Measurements from ENCODE around the gene ATPAF1.

The ATPAF1 gene

DNA sequence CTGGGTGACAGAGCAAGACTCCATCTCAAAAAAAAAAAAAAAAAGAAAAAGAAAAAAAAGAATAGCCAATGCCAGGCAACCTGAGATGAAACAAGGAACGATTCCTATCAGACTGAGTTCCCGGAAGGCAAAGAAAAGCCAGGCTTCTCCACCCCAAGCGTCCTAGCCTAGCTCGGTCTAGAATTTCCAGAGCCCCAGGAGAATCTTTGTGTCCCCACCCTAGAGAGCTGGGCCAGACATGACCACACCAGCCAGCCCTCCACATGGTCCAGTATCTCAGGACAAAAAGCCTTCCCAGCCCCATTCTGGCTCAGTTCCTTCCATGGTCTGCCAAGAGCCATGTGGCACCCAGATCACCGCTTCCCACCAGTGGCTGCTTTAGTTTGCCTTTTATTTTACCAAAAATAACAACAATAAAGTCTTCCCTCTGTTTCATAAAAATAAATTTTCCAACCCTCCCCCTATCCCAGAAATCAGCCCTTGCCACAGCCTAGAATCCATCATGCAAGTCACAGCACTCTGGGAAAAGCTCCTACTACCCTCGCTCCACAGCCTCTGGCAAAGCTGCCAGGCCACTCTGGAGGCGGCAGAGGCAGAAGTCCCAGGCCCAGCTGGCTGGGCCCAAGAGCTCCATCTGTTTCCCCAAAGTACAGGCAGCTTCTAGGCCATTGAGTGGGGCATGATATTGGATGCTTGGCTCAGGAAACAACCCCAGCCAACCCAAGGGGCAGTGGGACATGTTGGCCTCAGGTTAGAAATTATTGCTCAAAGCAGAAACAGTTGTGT is 60.6 kb downstream of the ATPAF1 start:
- H3K4me3 ChIP-seq (ENCODE audit: low read depth, low read length) = no peak overlapping the region
- peaks cover 0 to 9% of the 10 kb centered on the region in 2 experiments; a peak in 1 of 3 replicates for H3K36me3 ChIP-seq (ENCODE audit: control insufficient read depth in 2 of 2, insufficient read depth in 1 of 2, low read length in 2 of 2)
- TF ChIP-seq PATZ1 (tag by site-specific recombination; IDR thresholded peaks at IDR 0.05) = no peak
- TF ChIP-seq, protein P1, sequence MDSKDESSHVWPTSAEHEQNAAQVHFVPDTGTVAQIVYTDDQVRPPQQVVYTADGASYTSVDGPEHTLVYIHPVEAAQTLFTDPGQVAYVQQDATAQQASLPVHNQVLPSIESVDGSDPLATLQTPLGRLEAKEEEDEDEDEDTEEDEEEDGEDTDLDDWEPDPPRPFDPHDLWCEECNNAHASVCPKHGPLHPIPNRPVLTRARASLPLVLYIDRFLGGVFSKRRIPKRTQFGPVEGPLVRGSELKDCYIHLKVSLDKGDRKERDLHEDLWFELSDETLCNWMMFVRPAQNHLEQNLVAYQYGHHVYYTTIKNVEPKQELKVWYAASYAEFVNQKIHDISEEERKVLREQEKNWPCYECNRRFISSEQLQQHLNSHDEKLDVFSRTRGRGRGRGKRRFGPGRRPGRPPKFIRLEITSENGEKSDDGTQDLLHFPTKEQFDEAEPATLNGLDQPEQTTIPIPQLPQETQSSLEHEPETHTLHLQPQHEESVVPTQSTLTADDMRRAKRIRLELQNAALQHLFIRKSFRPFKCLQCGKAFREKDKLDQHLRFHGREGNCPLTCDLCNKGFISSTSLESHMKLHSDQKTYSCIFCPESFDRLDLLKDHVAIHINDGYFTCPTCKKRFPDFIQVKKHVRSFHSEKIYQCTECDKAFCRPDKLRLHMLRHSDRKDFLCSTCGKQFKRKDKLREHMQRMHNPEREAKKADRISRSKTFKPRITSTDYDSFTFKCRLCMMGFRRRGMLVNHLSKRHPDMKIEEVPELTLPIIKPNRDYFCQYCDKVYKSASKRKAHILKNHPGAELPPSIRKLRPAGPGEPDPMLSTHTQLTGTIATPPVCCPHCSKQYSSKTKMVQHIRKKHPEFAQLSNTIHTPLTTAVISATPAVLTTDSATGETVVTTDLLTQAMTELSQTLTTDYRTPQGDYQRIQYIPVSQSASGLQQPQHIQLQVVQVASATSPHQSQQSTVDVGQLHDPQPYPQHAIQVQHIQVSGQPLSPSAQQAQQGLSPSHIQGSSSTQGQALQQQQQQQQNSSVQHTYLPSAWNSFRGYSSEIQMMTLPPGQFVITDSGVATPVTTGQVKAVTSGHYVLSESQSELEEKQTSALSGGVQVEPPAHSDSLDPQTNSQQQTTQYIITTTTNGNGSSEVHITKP (tag by site-specific recombination; IDR thresholded peaks at IDR 0.05) = peak; percentile 71
- TF ChIP-seq TSHZ1 (tag by site-specific recombination; IDR thresholded peaks at IDR 0.05; ENCODE audit: borderline replicate concordance) = no peak
- no peak for TF ChIP-seq TCF7L2 (IDR thresholded peaks at IDR 0.05; ENCODE audit: borderline replicate concordance, low read depth, low read length)
- H3K9me3 ChIP-seq (ENCODE audit: control insufficient read depth, insufficient read depth, low read depth, low read length) = no peaks in the 10 kb centered on the region
- ChIA-PET POLR2A (no interaction called here), CTCF (no interaction called here)
- no peak overlapping the region for H3K27ac ChIP-seq (ENCODE audit: extremely low read depth, low read depth, low read length)
- H3K4me1 ChIP-seq (ENCODE audit: control insufficient read depth, insufficient read depth, low read length) = peaks cover 2% of the 10 kb centered on the region; the same call in 1 of the 2 replicates

DNA sequence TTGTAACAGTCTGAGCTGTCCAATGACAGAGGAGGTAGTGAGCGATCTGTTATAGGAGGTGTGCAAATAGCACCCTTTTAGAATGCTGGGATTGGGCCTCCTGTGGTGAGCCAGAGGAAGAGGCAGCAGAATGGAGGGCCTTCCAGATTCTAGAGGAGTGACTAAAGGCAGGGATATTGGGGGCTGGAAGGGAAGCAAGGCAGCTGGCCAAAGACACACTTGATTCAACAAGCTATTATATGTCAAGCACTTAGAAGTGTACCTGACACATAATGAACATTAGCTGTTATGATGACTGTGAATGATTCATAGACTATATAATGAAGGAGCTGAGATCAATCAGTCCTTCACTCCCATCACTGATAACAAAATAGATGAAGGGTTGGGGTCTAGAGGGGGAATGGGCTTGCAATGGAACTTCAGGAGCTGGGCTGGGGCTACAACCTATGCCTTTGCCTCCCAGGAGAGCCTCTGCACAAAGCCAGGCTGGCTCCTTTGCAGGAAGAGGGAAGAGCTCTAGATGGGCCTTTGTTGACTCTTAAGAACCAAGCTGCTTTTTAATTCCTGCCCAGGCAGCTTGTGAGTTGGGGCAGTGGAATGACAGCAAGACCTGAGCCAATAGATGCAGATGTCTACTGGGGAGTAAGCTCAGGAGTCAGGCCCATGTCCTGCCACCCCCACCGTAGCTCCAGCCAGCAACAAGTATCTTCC is 61.8 kb downstream of the ATPAF1 start:
- Histone ChIP-seq H3K4me3 (ENCODE audit: low read depth, low read length) (no peak overlapping the region), H3K9me3 (ENCODE audit: control insufficient read depth, insufficient read depth, low read depth, low read length) (no peaks in the 10 kb centered on the region), H3K36me3 (ENCODE audit: control insufficient read depth in 2 of 2, insufficient read depth in 1 of 2, low read length in 2 of 2) (peaks cover 0 to 9% of the 10 kb centered on the region in 2 experiments; a peak in 1 of 3 replicates), H3K27ac (ENCODE audit: extremely low read depth, low read depth, low read length) (no peak overlapping the region), H3K4me1 (ENCODE audit: control insufficient read depth, insufficient read depth, low read length) (peaks cover 2% of the 10 kb centered on the region; the same call in 1 of the 2 replicates)
- TF ChIP-seq SCRT2 (tag by site-specific recombination; IDR thresholded peaks at IDR 0.05) = 0 out of 2 replicates have a peak, but pooled peaks have one; percentile 37
- TF ChIP-seq ZNF121 (tag by site-specific recombination; IDR thresholded peaks at IDR 0.05) = no peak
- TF ChIP-seq HOXD13 (CRISPR knock-in tag; IDR thresholded peaks at IDR 0.05; ENCODE audit: borderline replicate concordance) = no peak
- TF ChIP-seq ZNF654 (tag by site-specific recombination; IDR thresholded peaks at IDR 0.05; ENCODE audit: low read depth) = no peak
- CTCF ChIA-PET = interaction anchor here (0.9 kb wide), 1 partner anchor 382 kb away, joined by 3 read pairs; no protein-coding TSS in a partner anchor
- POLR2A ChIA-PET = interaction anchor here (4.6 kb wide), 1 partner anchor 10 kb away, joined by 77 read pairs; the partner anchor contains the start of gene MOB3C

All from HEK293 (cell line).